Measurements from ENCODE around the gene MYL9.

Gene MYL9

GRCh38 chr20:36527331-36528125, 13.8 kb upstream of the MYL9 start:
- Histone ChIP-seq H3K4me3 (ENCODE audit: low read depth, low read length) (no peak overlapping the region), H3K9ac (ENCODE audit: low read length) (no peak overlapping the region)

GRCh38 chr20:36528176-36528874, 13.0 kb upstream of the MYL9 start:
- Histone ChIP-seq H3K9me3 (ENCODE audit: control insufficient read depth, insufficient read depth, low read depth, low read length) (no peaks in the 10 kb centered on the region), H3K4me1 (ENCODE audit: control insufficient read depth, insufficient read depth, low read length) (no peaks in the 10 kb centered on the region), H3K36me3 (ENCODE audit: control insufficient read depth, insufficient read depth, low read length) (peaks cover 43% of the 10 kb centered on the region), H3K27ac (ENCODE audit: low read depth, low read length) (no peak overlapping the region), H3K27me3 (ENCODE audit: control insufficient read depth, insufficient read depth, low read length) (no peaks in the 10 kb centered on the region), H3K4me3 (ENCODE audit: low read depth, low read length) (no peak overlapping the region), H3K9ac (ENCODE audit: low read length) (no peak overlapping the region)

More at GRCh38 chr20:36527331-36528125, 13.8 kb upstream of the MYL9 start:
- Histone ChIP-seq H3K9me3 (ENCODE audit: control insufficient read depth, insufficient read depth, low read depth, low read length) (no peaks in the 10 kb centered on the region), H3K27me3 (ENCODE audit: control insufficient read depth, insufficient read depth, low read length) (no peaks in the 10 kb centered on the region), H3K4me1 (ENCODE audit: control insufficient read depth, insufficient read depth, low read length) (no peaks in the 10 kb centered on the region), H3K27ac (ENCODE audit: low read depth, low read length) (no peak overlapping the region), H3K36me3 (ENCODE audit: control insufficient read depth, insufficient read depth, low read length) (peaks cover 48% of the 10 kb centered on the region)

GRCh38 chr20:36528875-36529417, 12.4 kb upstream of the MYL9 start:
- no peaks in the 10 kb centered on the region for H3K27me3 ChIP-seq (ENCODE audit: control insufficient read depth, insufficient read depth, low read length)
- H3K9ac ChIP-seq (ENCODE audit: low read length): no peak overlapping the region
- H3K36me3 ChIP-seq (ENCODE audit: control insufficient read depth, insufficient read depth, low read length): peaks cover 40% of the 10 kb centered on the region
- H3K27ac ChIP-seq (ENCODE audit: low read depth, low read length): no peak overlapping the region
- no peak overlapping the region for H3K4me3 ChIP-seq (ENCODE audit: low read depth, low read length)
- H3K9me3 ChIP-seq (ENCODE audit: control insufficient read depth, insufficient read depth, low read depth, low read length): no peaks in the 10 kb centered on the region
- H3K4me1 ChIP-seq (ENCODE audit: control insufficient read depth, insufficient read depth, low read length): no peaks in the 10 kb centered on the region

GRCh38 chr20:36532388-36532787, 8.9 kb upstream of the MYL9 start:
- Histone ChIP-seq H3K27ac (ENCODE audit: low read depth, low read length) (no peak overlapping the region), H3K9ac (ENCODE audit: low read length) (no peak overlapping the region), H3K4me3 (ENCODE audit: low read depth, low read length) (no peak overlapping the region), H3K36me3 (ENCODE audit: control insufficient read depth, insufficient read depth, low read length) (peaks cover 12% of the 10 kb centered on the region), H3K4me1 (ENCODE audit: control insufficient read depth, insufficient read depth, low read length) (no peaks in the 10 kb centered on the region), H3K27me3 (ENCODE audit: control insufficient read depth, insufficient read depth, low read length) (no peaks in the 10 kb centered on the region), H3K9me3 (ENCODE audit: control insufficient read depth, insufficient read depth, low read depth, low read length) (no peaks in the 10 kb centered on the region)

GRCh38 chr20:36532822-36533221, 8.5 kb upstream of the MYL9 start:
- no peaks in the 10 kb centered on the region for H3K4me1 ChIP-seq (ENCODE audit: control insufficient read depth, insufficient read depth, low read length)

GRCh38 chr20:36538026-36538722, 3.1 kb upstream of the MYL9 start:
- H3K9ac ChIP-seq (ENCODE audit: low read length): no peak overlapping the region
- H3K27me3 ChIP-seq (ENCODE audit: control insufficient read depth, insufficient read depth, low read length): no peaks in the 10 kb centered on the region
- peaks cover 19% of the 10 kb centered on the region for H3K4me1 ChIP-seq (ENCODE audit: control insufficient read depth, insufficient read depth, low read length)
- no peaks in the 10 kb centered on the region for H3K36me3 ChIP-seq (ENCODE audit: control insufficient read depth, insufficient read depth, low read length)
- H3K27ac ChIP-seq (ENCODE audit: low read depth, low read length): no peak overlapping the region
- H3K4me3 ChIP-seq (ENCODE audit: low read depth, low read length): no peak overlapping the region
- no peaks in the 10 kb centered on the region for H3K9me3 ChIP-seq (ENCODE audit: control insufficient read depth, insufficient read depth, low read depth, low read length)

More at GRCh38 chr20:36532822-36533221, 8.5 kb upstream of the MYL9 start:
- H3K9me3 ChIP-seq (ENCODE audit: control insufficient read depth, insufficient read depth, low read depth, low read length): no peaks in the 10 kb centered on the region
- H3K9ac ChIP-seq (ENCODE audit: low read length): no peak overlapping the region
- peaks cover 8% of the 10 kb centered on the region for H3K36me3 ChIP-seq (ENCODE audit: control insufficient read depth, insufficient read depth, low read length)
- H3K27me3 ChIP-seq (ENCODE audit: control insufficient read depth, insufficient read depth, low read length): no peaks in the 10 kb centered on the region
- H3K4me3 ChIP-seq (ENCODE audit: low read depth, low read length): no peak overlapping the region
- H3K27ac ChIP-seq (ENCODE audit: low read depth, low read length): no peak overlapping the region

- H3K4me1 ChIP-seq (ENCODE audit: control insufficient read depth, insufficient read depth, low read length): peaks cover 33% of the 10 kb centered on the region
- H3K36me3 ChIP-seq (ENCODE audit: control insufficient read depth, insufficient read depth, low read length): peaks cover 13% of the 10 kb centered on the region; the same call in 1 of the 2 replicates
- no peaks in the 10 kb centered on the region for H3K27me3 ChIP-seq (ENCODE audit: control insufficient read depth, insufficient read depth, low read length)
- H3K9ac ChIP-seq (ENCODE audit: low read length): peak overlapping the region; percentile 97
- no peaks in the 10 kb centered on the region for H3K9me3 ChIP-seq (ENCODE audit: control insufficient read depth, insufficient read depth, low read depth, low read length)
- peak overlapping the region; percentile 73 for H3K4me3 ChIP-seq (ENCODE audit: low read depth, low read length)
- peak overlapping the region; percentile 88; the same call in 1 of the 2 replicates for H3K27ac ChIP-seq (ENCODE audit: low read depth, low read length)
Measured at GRCh38 chr20:36540551-36541211, 638 bp upstream of the MYL9 start.

- H3K9ac ChIP-seq (ENCODE audit: low read length): peak overlapping the region; percentile 97
- H3K36me3 ChIP-seq (ENCODE audit: control insufficient read depth, insufficient read depth, low read length): peaks cover 20% of the 10 kb centered on the region; the same call in 1 of the 2 replicates
- H3K27ac ChIP-seq (ENCODE audit: low read depth, low read length): peak overlapping the region; percentile 88; the same call in 1 of the 2 replicates
- H3K27me3 ChIP-seq (ENCODE audit: control insufficient read depth, insufficient read depth, low read length): no peaks in the 10 kb centered on the region
- peaks cover 33% of the 10 kb centered on the region for H3K4me1 ChIP-seq (ENCODE audit: control insufficient read depth, insufficient read depth, low read length)
- peak overlapping the region; percentile 73 for H3K4me3 ChIP-seq (ENCODE audit: low read depth, low read length)
- no peaks in the 10 kb centered on the region for H3K9me3 ChIP-seq (ENCODE audit: control insufficient read depth, insufficient read depth, low read depth, low read length)
Measured at GRCh38 chr20:36541768-36542488, 609 bp downstream of the MYL9 start.

- Histone ChIP-seq H3K4me1 (ENCODE audit: control insufficient read depth, insufficient read depth, low read length) (peaks cover 33% of the 10 kb centered on the region), H3K36me3 (ENCODE audit: control insufficient read depth, insufficient read depth, low read length) (peaks cover 26% of the 10 kb centered on the region), H3K4me3 (ENCODE audit: low read depth, low read length) (peak overlapping the region; percentile 73), H3K9ac (ENCODE audit: low read length) (peak overlapping the region; percentile 97), H3K27me3 (ENCODE audit: control insufficient read depth, insufficient read depth, low read length) (no peaks in the 10 kb centered on the region), H3K27ac (ENCODE audit: low read depth, low read length) (no peak overlapping the region), H3K9me3 (ENCODE audit: control insufficient read depth, insufficient read depth, low read depth, low read length) (no peaks in the 10 kb centered on the region)
Measured at GRCh38 chr20:36542516-36543183, 1.3 kb downstream of the MYL9 start.
